K562 (cell line): Measurements from ENCODE around the gene TMEM120B. TPM values are rescaled to one million over a fixed set of nuclear protein-coding genes. Genes with fewer than 3 reads are reported as not detected.

Experiments
- ARID4B ChIP-seq: sonication (generic); formaldehyde crosslinking; IDR thresholded peaks from 2 replicates; pipeline ENCODE4 v1.8.0; 2022; ENCODE audit warnings: mild to moderate bottlenecking, missing genetic modification reagents
- BHLHE40 ChIP-seq: IDR thresholded peaks from 2 replicates; pipeline ENCODE4 v1.6.1; 2011; ENCODE audit warnings: low read length, improper control_type of control experiment
- BRCA1 ChIP-seq, 2 experiments: fragments of 450-650 bp in 1 of 2; sonication (generic) in 1 of 2; formaldehyde crosslinking in 1 of 2; IDR thresholded peaks; 2 replicates each; pipeline versions ENCODE4 v1.5.0 to v1.6.1; 2017 to 2020; ENCODE audit warnings: mild to moderate bottlenecking in 1 of 2, missing genetic modification reagents in 1 of 2
- CBX8 ChIP-seq: fragments of 200-600 bp; sonication (generic); IDR thresholded peaks from 2 replicates; pipeline ENCODE4 v1.6.1; 2012; ENCODE audit warnings: borderline replicate concordance, mixed run types, low read depth, mild to moderate bottlenecking, moderate library complexity, mixed read lengths, low read length, control low read depth, inconsistent platforms; ENCODE audit not compliant: poor library complexity, severe bottlenecking; ENCODE audit errors: extremely low read depth
- FOXJ2 ChIP-seq: fragments of 200-800 bp; sonication (Bioruptor generic); IDR thresholded peaks from 2 replicates; pipeline ENCODE4 v1.6.1; 2016; ENCODE audit warnings: missing genetic modification characterization, missing compliant biosample characterization
- GABPA ChIP-seq: fragments of 200-800 bp; sonication (Bioruptor generic); conservative IDR thresholded peaks from 2 replicates; pipeline ENCODE4 v1.6.1; 2016; ENCODE audit warnings: low read depth, missing genetic modification characterization, missing compliant biosample characterization
- MAX ChIP-seq: sonication (generic); formaldehyde crosslinking; IDR thresholded peaks from 2 replicates; pipeline ENCODE4 v1.9.0; 2022; ENCODE audit warnings: mild to moderate bottlenecking, missing genetic modification reagents
- NCOA2 ChIP-seq, 2 experiments: fragments of 450-650 bp; IDR thresholded peaks; 2 replicates each; pipeline ENCODE4 v1.6.1; 2018; ENCODE audit warnings: mild to moderate bottlenecking in 2 of 2, moderate library complexity in 1 of 2; ENCODE audit not compliant: partially characterized antibody in 2 of 2
- PHF20 ChIP-seq: fragments of 450-650 bp; IDR thresholded peaks from 2 replicates; pipeline ENCODE4 v1.6.1; 2018; ENCODE audit not compliant: partially characterized antibody
- POLR2H ChIP-seq: IDR thresholded peaks from 2 replicates; pipeline ENCODE4 v1.6.1; 2016; ENCODE audit warnings: missing genetic modification characterization, low read depth, mild to moderate bottlenecking, control low read depth, missing compliant biosample characterization, moderate library complexity
- REST ChIP-seq, 2 experiments: fragments of 450-650 bp; formaldehyde crosslinking in 1 of 2; IDR thresholded peaks; 2 replicates each; pipeline versions ENCODE4 v1.4.0 to v1.6.1; 2014 to 2020; ENCODE audit warnings: mild to moderate bottlenecking in 2 of 2, borderline replicate concordance in 1 of 2, low read depth in 1 of 2
- SP1 ChIP-seq: sonication (generic); formaldehyde crosslinking; IDR thresholded peaks from 2 replicates; pipeline ENCODE4 v1.8.1; 2022; ENCODE audit warnings: mild to moderate bottlenecking, missing genetic modification reagents
- SRSF1 ChIP-seq: fragments of 200-400 bp; formaldehyde crosslinking; IDR thresholded peaks from 2 replicates; pipeline ENCODE4 v1.6.1; 2017; ENCODE audit warnings: mild to moderate bottlenecking, low read depth, low read length, moderate library complexity
- WHSC1 ChIP-seq: IDR thresholded peaks from one replicate; pipeline ENCODE4 v1.6.1; 2012; ENCODE audit warnings: low read length, control low read depth, inconsistent platforms
- polyA plus RNA-seq, 8 experiments: library from polyadenylated mRNA; depleted of rRNA in 4 of 8; stranded (reverse) in 5 of 8; unstranded in 3 of 8; fragments of >200 nt; fragmentation: Nextera tagmentation in 2 of 8; fragmentation: Illumina TruSeq in 1 of 8; extraction: Ambion mirVana in 2 of 8; extraction: Trizol in 1 of 8; gene quantifications; 2 replicates each; pipeline versions ENCODE4 v1.2.1 to v1.2.3, GENCODE V29; 2011 to 2014; ENCODE audit warnings: inconsistent platforms in 1 of 8, missing spikeins in 1 of 8
- total RNA-seq, 7 experiments: library from RNA; depleted of rRNA in 6 of 7; stranded (reverse); fragments of >200 nt in 6 of 7; fragmentation: Illumina TruSeq in 2 of 7; extraction: Trizol in 2 of 7; gene quantifications; 2 replicates each; pipeline versions ENCODE4 v1.2.1 to v1.2.3, GENCODE V29; 2011 to 2021; ENCODE audit warnings: low replicate concordance in 1 of 7

The TMEM120B gene
- total and polyA plus RNA-seq, 9 of the 15 experiments (the other 6 are each of a cell fraction or from before 2014, with no cell fraction given), result 1.7 to 18.6 (median 7.4) TPM

GRCh38 chr12:121812320-121812871, 99.8 kb downstream of the TMEM120B start (continued):
- TF ChIP-seq WHSC1, result no peak
- TF ChIP-seq FOXJ2 (tag), result no peak
- no peak for TF ChIP-seq BRCA1 (IDR thresholded peaks at IDR 0.05)
- 0 out of 2 replicates have a peak, but pooled peaks have one; percentile 41 for TF ChIP-seq BRCA1 (CRISPR knock-in tag; IDR thresholded peaks at IDR 0.05)
- TF ChIP-seq REST (IDR thresholded peaks at IDR 0.05; ENCODE audit: borderline replicate concordance), result no peak; the same call in 1 of the 2 replicates
- TF ChIP-seq REST (CRISPR knock-in tag; IDR thresholded peaks at IDR 0.05; ENCODE audit: low read depth), result no peak
- TF ChIP-seq POLR2H (tag), result no peak
- no peak for TF ChIP-seq SRSF1
- TF ChIP-seq PHF20, result peak; percentile 78
- TF ChIP-seq GABPA, result 0 out of 2 replicates have a peak, but pooled peaks have one; percentile 20
- TF ChIP-seq MAX (CRISPR knock-in tag), result peak; percentile 34; the same call in 1 of the 2 replicates
- peak; percentile 62; the same call in 1 of the 2 replicates for TF ChIP-seq SP1 (CRISPR knock-in tag)
- TF ChIP-seq NCOA2 (IDR thresholded peaks at IDR 0.05; ENCODE audit: partially characterized antibody in 2 of 2), result no peak
- no peak for TF ChIP-seq CBX8
- TF ChIP-seq ARID4B (CRISPR knock-in tag), result peak; percentile 70
- 0 out of 2 replicates have a peak, but pooled peaks have one; percentile 27 for TF ChIP-seq BHLHE40
